Nucleus accumbens (tissue), 56 donors: Measurements from ENCODE around the gene HAO2.

Experiments used
- DNase-seq, 56 donors: peaks; one replicate each; lab custom pipeline; 2025; lab: John Stamatoyannopoulos, UW

The HAO2 gene

DNA sequence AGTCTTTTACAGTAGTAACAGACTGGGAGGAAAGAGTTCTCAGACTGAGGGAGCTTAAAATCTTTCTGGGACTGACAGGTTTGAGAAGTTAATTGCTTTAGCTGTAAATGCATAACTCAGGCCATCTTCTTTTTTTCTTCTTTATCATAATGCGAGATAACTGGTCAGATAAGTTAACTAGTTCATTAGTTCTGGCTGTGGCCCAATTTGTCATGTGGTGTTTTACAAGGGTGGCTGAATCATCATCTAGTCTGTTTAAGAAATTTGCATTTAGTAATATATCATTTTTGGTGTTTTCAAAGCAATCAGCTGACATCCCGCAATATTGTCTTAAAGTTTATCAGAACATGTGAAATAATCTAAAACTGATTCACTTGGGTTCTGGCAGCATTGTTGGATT is 60.4 kb downstream of the HAO2 start:
- no peak for DNase-seq

DNA sequence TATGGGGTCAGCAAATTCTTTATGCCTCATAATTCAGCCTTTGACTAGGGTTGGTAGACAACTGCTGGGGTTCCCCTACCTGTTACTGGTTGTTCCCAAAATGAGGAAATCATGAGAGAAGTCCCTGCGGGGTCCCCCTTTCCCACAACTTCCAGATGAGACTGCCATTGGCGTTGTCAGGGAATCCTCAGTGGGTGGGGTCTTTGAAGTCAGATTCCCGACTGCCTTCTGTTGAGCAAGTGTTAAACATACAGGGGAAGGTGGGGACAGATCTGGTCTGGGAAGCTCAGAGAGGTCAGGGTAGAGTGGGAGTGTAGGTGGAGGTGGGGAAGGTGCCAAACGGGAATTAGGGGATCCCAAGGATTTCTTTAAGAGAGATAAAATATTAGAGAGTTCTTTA is 61.1 kb downstream of the HAO2 start:
- no peak for DNase-seq

DNA sequence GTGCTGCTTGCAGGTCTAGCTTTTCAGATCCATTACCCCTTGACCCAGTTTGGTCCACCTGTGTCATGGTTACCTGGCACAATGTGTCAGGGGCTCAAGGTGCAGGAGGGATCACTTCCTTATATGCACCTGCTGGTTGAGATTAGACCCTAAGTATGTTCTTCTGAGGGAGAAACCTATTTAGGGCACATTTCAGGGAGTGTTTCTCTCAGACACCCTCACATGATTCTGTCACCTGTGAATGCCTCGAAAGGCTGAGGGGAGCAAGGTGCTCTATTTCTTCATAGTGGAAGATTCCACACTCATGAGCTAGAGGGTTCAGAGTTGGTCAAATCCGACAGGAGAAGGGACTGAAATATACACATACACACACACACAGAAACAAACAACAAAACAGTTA is 61.9 kb downstream of the HAO2 start:
- DNase-seq = no peak

DNA sequence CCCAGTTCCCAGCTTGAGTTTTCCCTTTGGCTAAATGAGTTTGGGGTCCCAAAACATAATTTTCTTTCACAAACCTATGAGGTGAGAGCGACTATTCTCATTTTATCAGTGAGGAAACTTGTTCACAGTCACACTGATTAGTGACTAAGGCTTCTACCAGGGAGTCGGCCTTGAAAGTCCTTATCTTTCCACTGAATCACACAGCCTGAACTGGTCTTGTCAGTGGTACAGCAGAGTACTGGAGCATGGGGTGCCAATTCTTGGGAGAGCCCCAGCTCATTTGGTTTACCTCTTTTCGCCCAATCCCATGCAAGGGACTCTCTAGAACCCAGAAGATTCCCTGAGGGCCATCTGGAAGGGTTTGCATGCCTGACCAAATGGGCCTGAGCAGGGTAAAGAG is 63.3 kb downstream of the HAO2 start:
- no peak for DNase-seq

DNA sequence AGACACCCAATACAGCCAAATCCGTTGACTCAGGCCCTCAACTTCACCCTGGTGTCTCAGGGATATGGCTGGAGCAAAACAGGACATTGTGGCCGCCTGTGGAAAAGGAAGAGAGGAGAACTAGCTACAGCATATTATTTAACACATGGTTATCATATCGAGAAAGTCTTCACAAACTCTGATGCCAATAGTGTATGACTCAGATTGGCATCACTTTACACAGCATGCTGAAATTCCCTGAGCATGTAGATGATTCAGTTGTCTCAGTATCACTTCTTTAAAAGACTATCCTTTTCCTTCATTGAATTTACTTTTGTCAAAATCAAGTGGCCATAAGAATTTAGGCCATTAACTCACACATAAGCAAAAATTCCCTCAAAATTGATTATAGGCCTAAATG is 66.5 kb downstream of the HAO2 start:
- no peak for DNase-seq

DNA sequence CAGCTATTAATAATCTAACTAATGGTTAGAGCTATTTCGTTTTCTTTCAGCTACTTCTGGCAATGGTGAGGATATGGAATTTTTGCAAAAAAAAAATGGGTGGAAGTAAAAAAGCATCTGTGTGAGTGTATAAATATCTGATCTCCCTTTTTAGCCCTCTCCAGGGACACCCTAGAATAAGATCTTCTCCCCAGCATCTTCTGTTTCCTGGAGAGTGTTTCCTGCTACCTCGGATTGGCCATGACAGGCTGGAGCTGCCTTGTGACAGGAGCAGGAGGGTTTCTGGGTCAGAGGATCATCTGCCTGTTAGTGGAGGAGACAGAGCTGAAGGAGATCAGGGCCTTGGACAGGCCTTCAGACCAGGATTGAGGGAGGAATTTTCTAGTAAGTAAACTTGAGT is 70.2 kb downstream of the HAO2 start:
- DNase-seq = no peak

DNA sequence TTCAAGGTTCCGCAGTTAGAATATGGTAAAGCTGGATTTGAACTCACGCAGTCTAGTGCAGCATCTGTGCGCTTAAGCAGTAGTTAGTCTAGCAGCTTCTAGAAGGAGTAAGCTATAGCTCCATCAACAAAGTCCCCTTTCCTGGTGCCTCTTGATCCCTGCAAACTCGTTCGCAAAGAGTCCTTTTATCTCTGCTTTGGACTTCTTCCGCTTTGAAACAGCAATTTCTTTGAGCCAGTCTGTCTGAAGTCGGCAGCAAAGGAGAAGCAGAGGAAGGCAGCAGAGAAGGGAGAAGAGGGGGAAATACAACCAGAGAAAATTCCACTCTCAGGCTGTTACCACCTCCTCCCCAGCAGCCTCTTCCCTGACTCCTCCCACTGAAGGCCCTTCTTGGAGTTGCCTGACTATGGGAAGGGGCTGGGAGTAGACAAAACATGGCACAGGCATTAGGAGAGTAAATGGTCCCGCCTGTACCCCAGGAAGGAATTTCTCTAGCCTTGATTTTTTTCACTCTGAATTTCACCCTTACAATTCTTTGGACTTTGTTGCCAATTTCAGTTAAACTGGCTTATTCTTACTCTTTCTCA is 72.2 kb downstream of the HAO2 start:
- DNase-seq = no peak

DNA sequence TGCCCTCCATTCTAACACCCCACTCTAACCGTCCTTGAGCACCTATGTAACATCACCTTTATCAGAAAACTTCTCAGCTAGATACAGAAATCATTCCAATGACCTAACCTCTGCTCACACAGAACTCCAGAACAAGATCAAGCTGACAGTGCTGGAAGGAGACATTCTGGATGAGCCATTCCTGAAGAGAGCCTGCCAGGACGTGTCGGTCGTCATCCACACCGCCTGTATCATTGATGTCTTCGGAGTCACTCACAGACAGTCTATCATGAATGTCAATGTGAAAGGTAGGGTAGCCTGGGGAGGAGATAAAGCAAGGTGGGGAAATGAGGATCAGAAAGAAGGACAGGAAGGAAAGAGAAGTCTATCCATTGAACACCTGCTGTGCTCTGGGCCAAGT is 74.2 kb downstream of the HAO2 start:
- DNase-seq = no peak
